Measurements from ENCODE around the gene PAFAH2.

DNA sequence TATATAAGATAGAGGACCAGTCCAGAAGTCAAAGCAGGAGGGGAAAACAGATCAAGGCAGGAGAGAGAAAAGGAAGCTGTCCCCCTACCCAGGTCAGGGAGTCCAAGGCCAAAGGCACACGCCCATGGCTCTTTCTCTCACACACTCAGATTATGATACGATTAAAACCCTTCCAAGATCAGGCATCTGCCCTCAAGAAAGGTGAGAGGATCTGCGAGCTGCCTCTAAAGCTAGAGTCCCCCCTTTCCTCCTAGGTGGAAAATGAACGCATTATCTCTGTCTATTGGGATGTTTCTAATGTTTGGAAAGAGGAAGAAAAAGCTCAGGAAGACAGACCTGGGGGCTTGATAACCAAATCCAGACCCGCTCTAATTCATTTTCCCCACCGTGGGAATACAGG is 7.6 kb downstream of the PAFAH2 start:
- no peak for TF ChIP-seq EP300 (IDR thresholded peaks at IDR 0.05)
- TF ChIP-seq POLR2A (IDR thresholded peaks at IDR 0.05), result no peak
- TF ChIP-seq POLR2AphosphoS5 (IDR thresholded peaks at IDR 0.05), result no peak

Measured in stomach (tissue), 4 donors.